Tibial artery (tissue), 4 donors: ENCODE data around the gene PBRM1.

ENCODE experiments used
- DNase-seq, 2 donors: peaks; one replicate each; pipeline ENCODE4 v3.0.0-alpha.2; 2019
- H3K27ac ChIP-seq, 2 donors: fragments of 200-600 bp; sonication (generic) in 1 of 2; 1 replicate in 1 of 2; 2 replicates in 1 of 2; pipeline ENCODE4 v1.5.1; 2018 to 2019; ENCODE audit warnings: mild to moderate bottlenecking in 1 of 2
- H3K27me3 ChIP-seq, 2 donors: fragments of 200-600 bp; sonication (generic) in 1 of 2; one replicate each; pipeline versions ENCODE4 v1.5.1 to v1.6.0; 2016 to 2019
- H3K36me3 ChIP-seq, 3 donors: fragments of 200-600 bp; sonication (generic) in 2 of 3; one replicate each; pipeline ENCODE4 v1.5.1; 2016 to 2019; ENCODE audit warnings: mild to moderate bottlenecking in 2 of 3
- H3K4me1 ChIP-seq, 4 donors: fragments of 200-600 bp; sonication (generic) in 2 of 4; 1 replicate in 3 of 4; 2 replicates in 1 of 4; pipeline ENCODE4 v1.5.1; 2016 to 2019
- H3K4me3 ChIP-seq, 2 donors: fragments of 200-600 bp; sonication (generic) in 1 of 2; 1 replicate in 1 of 2; 2 replicates in 1 of 2; pipeline ENCODE4 v1.5.1; 2018 to 2019; ENCODE audit warnings: mild to moderate bottlenecking in 2 of 2
- H3K9me3 ChIP-seq, 3 donors: fragments of 200-600 bp; sonication (generic) in 1 of 3; one replicate each; pipeline ENCODE4 v1.5.1; 2016 to 2019
- CTCF ChIP-seq, 2 experiments: fragments of 200-600 bp in 1 of 2; fragments of 450-650 bp in 1 of 2; IDR thresholded peaks; one replicate each; pipeline ENCODE4 v1.5.1; 2017 to 2019; ENCODE audit warnings: antibody characterized with exemption in 2 of 2, mild to moderate bottlenecking in 1 of 2, moderate library complexity in 1 of 2
- intact Hi-C: fragments of 100-400 bp; cut with DNase I; formaldehyde crosslinking; loops from one replicate; pipeline ENCODE4 v1.15.0; 2023; ENCODE audit warnings: low total_unique reads

The PBRM1 gene

GRCh38 chr3:52609316-52609815, 76.3 kb downstream of the PBRM1 start:
- H3K27me3 ChIP-seq: no peaks in the 10 kb centered on the region
- no peaks in the 10 kb centered on the region for H3K9me3 ChIP-seq
- no peak for DNase-seq
- H3K36me3 ChIP-seq: peaks cover 18 to 55% (median 49%) of the 10 kb centered on the region in 3 donors
- intact Hi-C loops: no loop called here
- no peak overlapping the region for H3K27ac ChIP-seq
- no peak for TF ChIP-seq CTCF (IDR thresholded peaks at IDR 0.05)
- peaks cover 0 to 7% (median 2%) of the 10 kb centered on the region in 4 donors for H3K4me1 ChIP-seq
- H3K4me3 ChIP-seq: no peak overlapping the region

- Histone ChIP-seq H3K27ac (no peak overlapping the region), H3K27me3 (no peaks in the 10 kb centered on the region), H3K4me1 (peaks cover 0 to 7% (median 2%) of the 10 kb centered on the region in 4 donors), H3K36me3 (peaks cover 18 to 59% (median 50%) of the 10 kb centered on the region in 3 donors), H3K9me3 (no peaks in the 10 kb centered on the region), H3K4me3 (no peak overlapping the region)
- DNase-seq: no peak
- intact Hi-C loops: no loop called here
- TF ChIP-seq CTCF (IDR thresholded peaks at IDR 0.05): no peak
Measured at GRCh38 chr3:52608337-52608736, 77.4 kb downstream of the PBRM1 start.

DNA sequence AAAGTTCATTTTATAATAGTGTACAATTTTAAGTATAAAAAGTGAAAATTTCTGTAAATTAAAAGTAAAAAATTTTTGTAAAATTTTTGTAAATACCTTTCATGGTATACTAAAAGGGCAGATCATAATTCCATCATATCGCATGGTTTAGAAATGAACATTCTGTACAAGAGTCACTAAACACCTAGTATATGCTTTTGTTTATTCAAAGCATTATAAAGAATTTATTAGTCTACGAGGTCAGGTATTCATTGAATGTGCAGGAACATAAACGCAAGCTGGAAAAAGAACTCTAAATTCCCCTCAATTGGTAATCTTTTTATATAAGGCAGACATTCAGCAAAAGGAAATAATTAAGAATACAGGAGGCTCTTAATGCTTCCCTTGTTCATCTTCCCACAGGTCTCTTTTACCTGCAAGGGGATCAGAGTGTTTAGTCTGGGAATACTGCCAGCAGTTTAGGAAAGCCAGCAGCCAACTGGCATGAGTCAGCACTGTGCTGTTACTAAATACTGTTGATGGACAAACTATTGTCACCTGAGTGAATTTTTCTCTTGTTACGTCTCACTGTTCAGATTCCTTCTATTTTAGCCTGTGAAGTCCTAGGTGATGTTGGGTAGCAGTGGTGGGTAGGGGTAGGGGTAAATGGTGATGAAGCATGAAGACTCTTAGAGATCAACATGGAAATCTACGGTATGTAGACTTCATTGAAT, 79.2 kb downstream of the PBRM1 start:
- Histone ChIP-seq H3K27me3 (no peaks in the 10 kb centered on the region), H3K27ac (no peak overlapping the region), H3K9me3 (no peaks in the 10 kb centered on the region), H3K4me3 (no peak overlapping the region), H3K36me3 (peaks cover 29 to 71% (median 48%) of the 10 kb centered on the region in 3 donors), H3K4me1 (peaks cover 0 to 7% (median 2%) of the 10 kb centered on the region in 4 donors)
- TF ChIP-seq CTCF (IDR thresholded peaks at IDR 0.05): no peak
- intact Hi-C loops: no loop called here
- no peak for DNase-seq

GRCh38 chr3:52600258-52600657, 85.5 kb downstream of the PBRM1 start:
- peaks cover 34 to 58% (median 42%) of the 10 kb centered on the region in 3 donors for H3K36me3 ChIP-seq
- TF ChIP-seq CTCF (IDR thresholded peaks at IDR 0.05): no peak
- H3K4me3 ChIP-seq: no peak overlapping the region
- no peak overlapping the region for H3K27ac ChIP-seq
- H3K27me3 ChIP-seq: no peaks in the 10 kb centered on the region
- DNase-seq: no peak
- H3K4me1 ChIP-seq: no peaks in the 10 kb centered on the region
- peaks cover 0 to 5% (median 0%) of the 10 kb centered on the region in 3 donors for H3K9me3 ChIP-seq
- intact Hi-C loops: no loop called here

DNA sequence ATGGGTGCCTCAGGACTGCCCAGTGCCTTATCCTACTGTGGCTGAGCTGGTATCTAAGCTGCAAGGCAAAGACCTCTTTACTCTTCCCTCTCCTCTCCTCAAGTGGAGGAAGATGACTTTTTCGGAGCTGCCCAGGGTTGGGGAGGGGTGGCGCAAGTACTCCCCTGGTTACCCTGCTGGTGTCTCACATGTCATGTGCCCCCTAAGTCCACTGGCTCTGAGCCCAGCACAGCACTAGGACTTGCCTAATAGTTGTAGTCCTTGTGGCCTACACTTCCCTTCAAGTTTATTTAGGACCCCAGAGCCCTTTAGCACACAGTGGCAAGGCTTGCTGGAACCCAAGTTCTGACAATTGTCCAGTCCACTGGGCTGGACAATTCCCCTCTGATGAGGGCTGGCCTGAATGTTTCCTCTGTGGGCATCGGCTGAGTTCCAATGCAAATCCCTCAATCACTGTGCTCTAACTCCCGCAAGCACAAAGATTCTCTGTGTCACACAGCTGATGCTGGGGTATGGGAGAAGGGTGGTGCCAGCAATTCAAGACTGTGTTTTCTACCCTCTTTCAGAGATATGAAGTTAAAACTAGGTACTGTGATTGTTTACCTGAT, 89.0 kb downstream of the PBRM1 start:
- Histone ChIP-seq H3K9me3 (peaks cover 0 to 5% (median 0%) of the 10 kb centered on the region in 3 donors), H3K4me1 (no peaks in the 10 kb centered on the region), H3K36me3 (peaks cover 24 to 30% (median 24%) of the 10 kb centered on the region in 3 donors), H3K4me3 (no peak overlapping the region), H3K27me3 (no peaks in the 10 kb centered on the region), H3K27ac (no peak overlapping the region)
- intact Hi-C loops: no loop called here
- no peak for TF ChIP-seq CTCF (IDR thresholded peaks at IDR 0.05)
- DNase-seq: no peak
